Daoy (cell line): ENCODE results near the gene PKMYT1. TPM values are rescaled to one million over a fixed set of nuclear protein-coding genes. Genes with fewer than 3 reads are reported as not detected.
A peak's percentile ranks its signal among the peaks of the same experiment; 100 is the strongest.
"Not testable (repeated sequence)": the region's sequence is repeated elsewhere in the genome, so short reads cannot be mapped to it uniquely, and the experiment has no call there.

ENCODE experiments used
- DNase-seq: peaks from one replicate; pipeline ENCODE4 v3.0.0-alpha.2; 2015; ENCODE audit warnings: low read depth
- total RNA-seq: library from RNA; depleted of rRNA; stranded (reverse); fragments of >200 nt; shearing (Covaris generic); gene quantifications from 2 replicates; pipeline ENCODE4 v1.2.3, GENCODE V29; 2014; rRNA removed

Gene PKMYT1
- total RNA-seq, 1 experiment from 2014 or later: 48.6 TPM

DNA sequence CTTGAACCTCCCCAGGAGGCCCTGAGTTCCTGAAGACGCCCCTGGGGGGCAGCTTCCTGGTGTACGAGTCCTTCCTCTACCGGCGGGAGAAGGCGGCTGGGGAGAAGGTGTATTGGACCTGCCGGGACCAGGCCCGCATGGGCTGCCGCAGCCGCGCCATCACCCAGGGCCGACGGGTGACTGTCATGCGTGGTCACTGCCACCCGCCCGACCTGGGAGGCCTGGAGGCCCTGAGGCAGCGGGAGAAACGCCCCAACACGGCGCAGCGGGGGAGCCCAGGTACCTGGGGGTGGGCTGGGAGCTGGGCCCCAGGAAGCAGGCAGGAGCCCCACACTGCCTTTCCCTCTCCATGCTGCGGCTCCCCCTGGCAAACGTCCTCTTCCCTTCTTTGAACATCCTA lies 46.5 kb downstream of the PKMYT1 start:
- DNase-seq: no peak

DNA sequence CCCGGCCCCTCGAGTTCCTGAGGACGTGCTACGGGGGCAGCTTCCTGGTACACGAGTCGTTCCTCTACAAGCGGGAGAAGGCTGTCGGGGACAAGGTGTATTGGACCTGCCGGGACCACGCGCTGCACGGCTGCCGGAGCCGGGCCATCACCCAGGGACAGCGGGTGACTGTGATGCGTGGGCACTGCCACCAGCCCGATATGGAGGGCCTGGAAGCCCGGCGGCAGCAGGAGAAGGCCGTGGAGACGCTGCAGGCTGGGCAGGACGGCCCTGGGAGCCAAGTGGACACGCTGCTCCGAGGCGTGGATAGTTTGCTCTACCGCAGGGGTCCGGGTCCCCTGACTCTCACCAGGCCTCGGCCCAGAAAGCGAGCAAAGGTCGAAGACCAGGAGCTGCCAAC lies 47.1 kb downstream of the PKMYT1 start:
- DNase-seq: no peak

DNA sequence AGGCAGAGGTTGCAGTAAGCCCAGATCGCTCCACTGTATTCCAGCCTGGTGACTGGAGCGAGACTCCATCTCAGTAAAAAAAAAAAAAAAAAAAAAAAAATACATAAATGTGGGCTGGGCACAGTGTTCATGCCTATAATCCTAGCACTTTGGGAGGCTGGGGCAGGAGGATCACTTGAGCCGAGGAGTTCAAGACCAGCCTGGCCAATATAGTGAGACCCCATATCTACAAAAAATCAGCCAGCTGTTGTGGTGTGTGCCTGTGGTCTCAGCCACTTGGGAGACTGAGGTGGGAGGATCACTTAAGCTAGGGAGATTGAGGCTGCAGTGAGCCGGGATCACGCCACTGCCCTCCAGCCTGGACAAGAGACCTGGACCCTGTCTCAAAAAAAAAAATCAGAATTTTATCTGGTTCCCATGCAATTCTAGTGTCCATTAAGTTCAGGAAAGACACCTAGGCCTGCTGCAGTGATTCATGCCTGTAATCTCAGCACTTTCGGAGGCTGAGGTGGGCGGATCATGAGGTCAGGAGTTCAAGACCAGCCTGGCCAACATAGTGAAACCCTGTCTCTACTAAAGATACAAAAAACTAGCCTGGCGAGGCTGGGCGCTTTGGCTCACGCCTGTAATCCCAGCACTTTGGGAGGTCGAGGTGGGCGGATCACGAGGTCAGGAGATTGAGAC lies 48.9 kb downstream of the PKMYT1 start:
- not testable (repeated sequence) for DNase-seq

DNA sequence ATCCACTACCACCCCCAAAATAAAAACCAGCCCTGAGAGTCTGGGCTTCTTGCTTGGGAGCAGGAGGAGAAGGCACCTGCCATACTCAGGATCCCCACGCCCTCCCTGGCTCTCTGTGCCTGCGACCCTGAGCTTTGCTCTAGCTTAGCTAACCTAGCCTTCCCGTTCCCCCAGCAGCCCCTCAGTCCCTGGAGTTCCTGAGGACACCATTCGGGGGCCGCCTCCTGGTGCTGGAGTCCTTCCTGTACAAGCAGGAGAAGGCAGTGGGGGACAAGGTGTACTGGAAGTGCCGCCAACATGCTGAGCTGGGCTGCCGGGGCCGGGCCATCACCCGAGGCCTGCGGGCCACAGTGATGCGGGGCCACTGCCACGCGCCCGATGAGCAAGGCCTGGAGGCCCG lies 50.0 kb downstream of the PKMYT1 start:
- no peak for DNase-seq

DNA sequence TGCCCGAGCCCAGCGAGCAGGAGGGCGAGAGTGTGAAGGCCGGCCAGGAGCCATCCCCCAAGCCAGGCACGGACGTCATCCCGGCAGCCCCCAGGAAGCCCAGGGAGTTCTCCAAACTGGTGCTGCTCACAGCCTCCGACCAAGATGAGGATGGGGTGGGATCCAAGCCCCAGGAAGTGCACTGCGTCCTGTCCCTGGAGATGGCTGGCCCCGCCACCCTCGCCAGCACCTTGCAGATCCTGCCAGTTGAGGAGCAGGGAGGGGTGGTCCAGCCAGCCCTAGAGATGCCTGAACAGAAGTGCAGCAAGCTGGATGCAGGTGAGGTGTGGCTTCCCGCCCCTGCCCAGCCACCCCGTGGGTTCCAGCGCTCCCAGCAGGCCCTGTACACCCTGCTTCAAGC lies 50.6 kb downstream of the PKMYT1 start:
- no peak for DNase-seq

DNA sequence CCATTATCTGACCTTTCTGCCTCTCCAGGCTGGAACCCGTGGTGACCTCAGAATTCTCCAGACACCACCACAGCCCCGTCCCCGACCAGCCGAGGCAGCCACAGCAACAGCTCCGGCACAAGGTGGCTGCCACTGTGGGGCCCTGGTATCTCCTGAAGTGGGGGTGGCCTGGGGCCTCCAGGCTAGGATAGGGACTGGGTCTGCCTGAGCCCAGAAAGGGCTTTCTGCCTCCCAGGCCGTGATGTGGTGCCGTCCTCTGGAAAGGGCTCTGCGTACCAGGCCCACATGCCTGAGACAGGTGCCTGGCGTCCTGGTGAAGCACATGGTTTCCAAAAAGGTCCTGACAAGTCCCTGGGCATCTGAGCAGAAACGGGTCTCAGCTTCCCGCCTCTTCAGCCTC lies 51.5 kb downstream of the PKMYT1 start:
- DNase-seq: no peak

DNA sequence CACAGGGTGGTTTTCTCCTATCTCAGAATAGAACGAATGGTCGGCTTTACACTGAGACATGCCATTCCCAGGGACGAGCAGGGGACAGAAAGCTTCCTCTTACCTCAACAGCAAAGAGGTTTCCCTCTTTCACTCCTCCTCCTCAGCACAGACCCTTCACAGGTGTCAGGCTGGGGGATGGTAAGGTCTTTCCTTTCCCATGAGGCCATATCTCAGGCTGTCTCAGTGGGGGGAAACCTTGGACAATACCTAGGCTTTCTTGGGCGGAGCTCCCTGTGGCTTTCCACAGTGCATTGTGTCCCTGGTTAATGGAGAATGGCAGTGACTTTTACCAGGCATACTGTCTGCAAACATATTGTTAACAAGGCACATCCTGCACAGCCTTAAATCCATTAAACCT lies 52.1 kb downstream of the PKMYT1 start:
- DNase-seq: not testable (repeated sequence)

DNA sequence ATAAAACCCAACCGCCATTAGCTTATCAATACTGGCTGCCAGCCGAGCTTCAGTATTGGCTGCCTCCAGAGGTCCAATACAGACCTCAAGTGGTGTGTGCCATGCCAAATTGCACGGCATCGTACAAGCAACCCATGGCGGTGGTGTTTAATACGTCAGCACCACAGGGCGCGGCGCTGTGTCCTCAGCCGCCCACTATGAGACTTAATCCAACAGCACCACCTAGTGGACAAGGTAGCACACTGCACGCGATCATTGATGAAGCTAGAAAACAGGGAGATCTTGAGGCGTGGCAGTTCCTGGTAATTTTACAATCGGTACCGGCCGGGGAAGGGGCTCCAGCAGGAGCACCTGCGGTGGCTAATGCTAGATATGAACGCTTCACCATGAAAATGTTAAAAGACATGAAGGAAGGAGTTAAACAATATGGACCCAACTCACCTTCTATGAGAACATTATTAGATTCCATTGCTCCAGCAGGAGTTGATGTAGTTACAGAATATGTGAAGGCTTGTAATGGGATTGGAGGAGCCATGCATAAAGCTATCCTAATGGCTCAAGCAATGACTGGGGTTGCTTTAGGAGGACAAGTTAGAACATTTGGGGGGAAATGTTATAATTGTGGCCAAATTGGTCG lies 53.1 kb downstream of the PKMYT1 start:
- DNase-seq: peak; percentile 83

DNA sequence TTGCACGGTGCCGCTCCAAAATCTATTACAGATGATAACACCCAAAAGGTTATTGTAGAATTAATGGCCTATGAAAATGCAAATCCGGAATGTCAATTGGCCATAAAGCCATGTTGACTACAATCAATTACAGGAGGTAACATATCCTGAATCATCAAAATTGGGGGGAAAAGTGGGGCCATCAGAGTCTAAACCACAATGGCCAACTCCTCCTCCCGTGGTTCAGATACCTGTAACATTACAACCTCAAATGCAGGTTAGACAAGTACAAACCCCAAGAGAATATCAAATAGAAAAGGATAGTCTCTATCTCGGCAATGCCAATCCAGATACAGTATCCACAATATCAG lies 53.6 kb downstream of the PKMYT1 start:
- DNase-seq: no peak

DNA sequence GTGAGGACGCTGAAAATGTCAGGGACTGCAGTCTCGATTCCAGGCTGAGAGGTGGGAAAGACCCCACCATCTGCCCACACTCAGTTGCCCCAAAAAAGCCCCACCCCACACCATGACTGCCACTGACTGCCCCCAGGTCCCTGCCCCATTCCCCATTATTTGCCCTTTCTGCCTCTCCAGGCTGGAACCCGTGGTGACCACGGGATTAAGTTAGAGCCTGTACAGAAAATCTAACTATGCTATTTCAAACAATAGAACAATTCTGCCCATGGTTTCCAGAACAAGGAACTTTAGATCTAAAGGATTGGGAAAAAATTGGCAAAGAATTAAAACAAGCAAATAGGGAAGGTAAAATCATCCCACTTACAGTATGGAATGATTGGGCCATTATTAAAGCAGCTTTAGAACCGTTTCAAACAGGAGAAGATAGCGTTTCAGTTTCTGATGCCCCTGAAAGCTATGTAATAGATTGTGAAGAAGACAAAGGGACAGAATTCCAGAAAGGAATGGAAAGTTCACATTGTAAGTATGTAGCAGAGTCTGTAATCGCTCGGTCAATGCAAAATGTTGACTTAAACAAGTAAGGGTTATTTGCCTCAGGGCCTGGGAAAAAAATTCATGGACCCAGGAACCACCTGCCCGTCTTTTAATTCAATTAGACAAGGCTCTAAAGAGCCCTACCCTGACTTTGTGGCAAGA lies 54.1 kb downstream of the PKMYT1 start:
- no peak for DNase-seq

DNA sequence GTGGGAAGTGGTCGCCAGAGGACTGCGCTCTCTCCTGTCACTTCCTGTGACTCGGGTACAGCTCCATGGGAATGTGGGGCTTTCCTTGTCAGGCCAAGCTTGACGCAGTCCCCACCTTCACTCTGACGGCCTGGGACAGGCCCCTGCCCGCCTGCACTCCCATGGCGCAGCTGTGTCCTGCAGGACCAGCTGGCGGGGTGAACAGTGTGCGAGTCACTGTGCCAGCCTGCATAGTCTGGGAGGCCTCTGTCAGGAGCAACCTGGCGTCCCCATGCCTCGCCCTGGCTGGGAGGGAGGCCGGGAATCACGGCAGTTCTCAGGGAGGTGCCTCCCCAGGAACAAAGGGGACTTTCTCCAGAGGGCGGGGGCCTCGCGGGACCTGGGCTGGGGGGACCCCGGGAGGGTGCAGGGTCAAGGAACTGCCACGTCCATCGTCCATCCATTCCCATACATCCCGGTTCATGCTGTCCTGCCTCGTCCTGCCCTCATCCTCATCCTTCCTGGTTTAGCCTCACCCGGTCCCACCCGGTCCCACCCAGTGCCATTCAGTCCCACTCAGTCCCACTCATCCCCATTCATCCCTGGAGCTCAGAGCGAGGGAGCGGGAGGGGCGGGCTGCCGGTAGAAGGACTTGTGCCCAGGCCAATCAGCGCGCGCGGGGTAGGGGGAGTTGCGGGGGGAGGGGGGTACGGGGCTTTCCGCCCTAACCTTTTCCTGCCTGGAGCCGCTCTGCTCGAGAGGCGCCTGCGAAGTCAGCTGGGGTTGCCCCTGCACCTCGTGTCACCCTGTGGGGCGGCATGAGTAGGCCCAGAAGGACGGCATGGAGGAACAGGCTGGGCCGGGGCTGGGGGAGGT lies 55.1 kb downstream of the PKMYT1 start:
- DNase-seq: peak; percentile 18

DNA sequence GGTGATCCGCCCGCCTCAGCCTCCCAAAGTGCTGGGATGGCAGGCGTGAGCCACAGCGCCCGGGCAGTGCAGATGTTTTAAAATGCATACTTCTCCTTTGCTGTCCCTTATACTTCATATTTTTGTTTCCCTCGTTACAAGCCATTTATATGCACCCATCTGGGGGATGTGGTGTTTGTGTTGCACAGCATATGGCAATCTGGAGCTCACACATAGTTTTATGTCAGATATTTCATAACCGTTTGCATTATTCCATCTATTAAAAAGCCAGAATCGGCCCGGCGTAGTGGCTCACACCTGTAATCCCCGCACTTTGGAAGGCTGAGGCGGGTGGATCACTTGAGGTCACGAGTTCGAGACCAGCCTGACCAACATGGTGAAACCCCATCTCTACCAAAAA lies 56.8 kb downstream of the PKMYT1 start:
- no peak for DNase-seq

Other genes with a start within 250 kb of the PKMYT1 start
- 18.3 and 32.6 TPM in 2 replicates for gene SRRM2, start 227.8 kb downstream of the PKMYT1 start, total RNA-seq
- gene ELOB, start 203.2 kb downstream of the PKMYT1 start, total RNA-seq: 200 and 262 TPM in 2 replicates
- gene PRSS33, start 192.9 kb downstream of the PKMYT1 start, total RNA-seq: not detected in 2 replicates
- not detected in 2 replicates for gene PRSS41, start 182.0 kb downstream of the PKMYT1 start, total RNA-seq
- not detected in 2 replicates for gene PRSS21, start 163.2 kb downstream of the PKMYT1 start, total RNA-seq
- gene ZG16B, start 150.1 kb downstream of the PKMYT1 start, total RNA-seq: 0.17 and 2.0 TPM in 2 replicates
- 0.11 TPM in 1 of 2 replicates, not detected in the other for gene PRSS22, start 122.3 kb downstream of the PKMYT1 start, total RNA-seq
- 28.3 and 71.6 TPM in 2 replicates for gene FLYWCH2, start 97.2 kb downstream of the PKMYT1 start, total RNA-seq
- 32.3 and 42.3 TPM in 2 replicates for gene FLYWCH1, start 68.5 kb downstream of the PKMYT1 start, total RNA-seq
- 0.39 and 1.3 TPM in 2 replicates for gene KREMEN2, start 16.2 kb downstream of the PKMYT1 start, total RNA-seq
- gene PAQR4, start 11.1 kb downstream of the PKMYT1 start, total RNA-seq: 15.3 and 20.5 TPM in 2 replicates
- not detected in 2 replicates for gene CLDN9, start 32.5 kb upstream of the PKMYT1 start, total RNA-seq
- not detected in 2 replicates for gene CLDN6, start 37.7 kb upstream of the PKMYT1 start, total RNA-seq
- gene TNFRSF12A, start 39.9 kb upstream of the PKMYT1 start, total RNA-seq: 307 and 390 TPM in 2 replicates
- 1.8 and 4.7 TPM in 2 replicates for gene HCFC1R1, start 43.5 kb upstream of the PKMYT1 start, total RNA-seq
- gene THOC6, start 43.6 kb upstream of the PKMYT1 start, total RNA-seq: 24.0 and 25.5 TPM in 2 replicates
- not detected in 2 replicates for gene BICDL2, start 56.5 kb upstream of the PKMYT1 start, total RNA-seq
- gene MMP25, start 66.1 kb upstream of the PKMYT1 start, total RNA-seq: 0.17 and 0.54 TPM in 2 replicates
- gene IL32, start 85.2 kb upstream of the PKMYT1 start, total RNA-seq: 362 and 393 TPM in 2 replicates
- gene ZSCAN10, start 118.8 kb upstream of the PKMYT1 start, total RNA-seq: not detected in 2 replicates
- gene ZNF205, start 132.1 kb upstream of the PKMYT1 start, total RNA-seq: 6.6 and 10.5 TPM in 2 replicates
- gene ZNF213, start 154.6 kb upstream of the PKMYT1 start, total RNA-seq: 3.7 and 5.6 TPM in 2 replicates
- not detected in 2 replicates for gene OR1F1, start 207.8 kb upstream of the PKMYT1 start, total RNA-seq